ENCODE measurements around the gene GRIPAP1.

DNA sequence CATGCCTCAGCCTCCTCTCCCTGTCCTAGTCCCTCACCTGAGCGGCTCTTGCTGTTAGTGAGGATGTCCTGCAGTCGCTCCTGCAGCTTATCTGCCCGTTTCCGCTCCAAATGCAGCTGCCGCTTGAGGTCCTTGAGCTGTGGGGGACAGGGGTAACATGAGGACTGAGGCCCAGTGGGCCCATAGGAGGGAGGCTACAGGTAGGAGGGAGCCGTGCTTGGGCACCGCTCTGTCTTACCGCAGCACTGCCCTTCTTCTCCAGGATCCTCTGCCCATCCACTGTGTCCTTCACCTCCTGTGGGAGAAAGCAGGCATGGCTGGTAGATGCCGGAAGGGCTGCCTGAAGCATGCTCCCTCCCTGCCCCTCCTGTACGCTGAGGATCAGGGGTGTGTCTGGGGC is 20.9 kb downstream of the GRIPAP1 start:
- TF ChIP-seq, protein P1, sequence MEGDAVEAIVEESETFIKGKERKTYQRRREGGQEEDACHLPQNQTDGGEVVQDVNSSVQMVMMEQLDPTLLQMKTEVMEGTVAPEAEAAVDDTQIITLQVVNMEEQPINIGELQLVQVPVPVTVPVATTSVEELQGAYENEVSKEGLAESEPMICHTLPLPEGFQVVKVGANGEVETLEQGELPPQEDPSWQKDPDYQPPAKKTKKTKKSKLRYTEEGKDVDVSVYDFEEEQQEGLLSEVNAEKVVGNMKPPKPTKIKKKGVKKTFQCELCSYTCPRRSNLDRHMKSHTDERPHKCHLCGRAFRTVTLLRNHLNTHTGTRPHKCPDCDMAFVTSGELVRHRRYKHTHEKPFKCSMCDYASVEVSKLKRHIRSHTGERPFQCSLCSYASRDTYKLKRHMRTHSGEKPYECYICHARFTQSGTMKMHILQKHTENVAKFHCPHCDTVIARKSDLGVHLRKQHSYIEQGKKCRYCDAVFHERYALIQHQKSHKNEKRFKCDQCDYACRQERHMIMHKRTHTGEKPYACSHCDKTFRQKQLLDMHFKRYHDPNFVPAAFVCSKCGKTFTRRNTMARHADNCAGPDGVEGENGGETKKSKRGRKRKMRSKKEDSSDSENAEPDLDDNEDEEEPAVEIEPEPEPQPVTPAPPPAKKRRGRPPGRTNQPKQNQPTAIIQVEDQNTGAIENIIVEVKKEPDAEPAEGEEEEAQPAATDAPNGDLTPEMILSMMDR (conservative IDR thresholded peaks at IDR 0.05) = no peak
- no peak for TF ChIP-seq ZFX (IDR thresholded peaks at IDR 0.05)

Measured in C4-2B (cell line).